CD8-positive, alpha-beta memory T cell (primary cell): ENCODE results near the gene TMEM82. TPM values are rescaled to one million over a fixed set of nuclear protein-coding genes. Genes with fewer than 3 reads are reported as not detected.

Experiments
- CTCF ChIA-PET: fragments of 350-600 bp; sonication (Branson Sonifier 250); formaldehyde crosslinking; loops from one replicate; lab custom pipeline; 2021; ENCODE audit warnings: antibody characterized with exemption; lab: Charles Lee
- POLR2A ChIA-PET: fragments of 350-600 bp; sonication (Branson Sonifier 250); formaldehyde crosslinking; loops from one replicate; lab custom pipeline; 2021; ENCODE audit warnings: antibody characterized with exemption; lab: Charles Lee
- DNase-seq, 5 donors: peaks; one replicate each; pipeline versions ENCODE4 v3.0.0 to v3.0.0-alpha.2; 2020 to 2022; ENCODE audit warnings: mixed read lengths in 1 of 5
- H3K27ac ChIP-seq: one replicate; pipeline ENCODE4 v1.7.0; 2013; ENCODE audit warnings: low read depth, mild to moderate bottlenecking, low read length, moderate library complexity
- H3K27me3 ChIP-seq: 2 replicates; pipeline ENCODE4 v1.7.0; 2013; ENCODE audit warnings: low read length, mild to moderate bottlenecking; ENCODE audit not compliant: insufficient read depth, poor library complexity, severe bottlenecking
- H3K36me3 ChIP-seq: 2 replicates; pipeline ENCODE4 v1.7.0; 2013; ENCODE audit warnings: mild to moderate bottlenecking, low read length, moderate library complexity; ENCODE audit not compliant: insufficient read depth
- H3K4me1 ChIP-seq: 2 replicates; pipeline ENCODE4 v1.7.0; 2013; ENCODE audit warnings: mild to moderate bottlenecking, low read length, moderate library complexity; ENCODE audit not compliant: insufficient read depth
- H3K4me3 ChIP-seq: 2 replicates; pipeline ENCODE4 v1.7.0; 2013; ENCODE audit warnings: mild to moderate bottlenecking, low read length
- H3K9me3 ChIP-seq: 2 replicates; pipeline ENCODE4 v1.7.0; 2013; ENCODE audit warnings: mild to moderate bottlenecking, low read length
- H3K27ac Mint-ChIP-seq, 8 donors: one replicate each; pipeline ENCODE4 v1.8.0; 2020 to 2021; ENCODE audit warnings: mixed read lengths in 8 of 8, mild to moderate bottlenecking in 6 of 8, inconsistent platforms in 3 of 8, moderate library complexity in 3 of 8
- H3K27me3 Mint-ChIP-seq, 2 donors: one replicate each; pipeline ENCODE4 v1.8.0; 2020 to 2021; ENCODE audit warnings: mixed read lengths in 2 of 2, mild to moderate bottlenecking in 1 of 2, moderate library complexity in 1 of 2
- H3K36me3 Mint-ChIP-seq, 3 donors: one replicate each; pipeline ENCODE4 v1.8.0; 2020 to 2021; ENCODE audit warnings: mixed read lengths in 3 of 3, inconsistent platforms in 1 of 3, mild to moderate bottlenecking in 1 of 3
- H3K4me1 Mint-ChIP-seq, 3 donors: one replicate each; pipeline ENCODE4 v1.8.0; 2020 to 2021; ENCODE audit warnings: mixed read lengths in 3 of 3, inconsistent platforms in 1 of 3, mild to moderate bottlenecking in 1 of 3
- H3K4me3 Mint-ChIP-seq, 7 donors: one replicate each; pipeline ENCODE4 v1.8.0; 2020 to 2021; ENCODE audit warnings: mixed read lengths in 7 of 7, mild to moderate bottlenecking in 6 of 7, moderate library complexity in 4 of 7, inconsistent platforms in 2 of 7
- H3K9me3 Mint-ChIP-seq, 5 donors: one replicate each; pipeline ENCODE4 v1.8.0; 2020 to 2022; ENCODE audit warnings: mixed read lengths in 5 of 5, mild to moderate bottlenecking in 3 of 5, moderate library complexity in 2 of 5, inconsistent platforms in 1 of 5
- polyA plus RNA-seq: library from polyadenylated mRNA; unstranded; fragments of 300-500 nt; fragmentation: Illumina TruSeq; gene quantifications from one replicate; pipeline ENCODE4 v1.2.3, GENCODE V29; 2021
- total RNA-seq, 2 experiments: library from RNA; stranded (reverse); gene quantifications; one replicate each; pipeline ENCODE4 v1.2.3, GENCODE V29; 2021

TMEM82 gene
- total and polyA plus RNA-seq, 3 experiments from 2014 or later, result not detected

DNA sequence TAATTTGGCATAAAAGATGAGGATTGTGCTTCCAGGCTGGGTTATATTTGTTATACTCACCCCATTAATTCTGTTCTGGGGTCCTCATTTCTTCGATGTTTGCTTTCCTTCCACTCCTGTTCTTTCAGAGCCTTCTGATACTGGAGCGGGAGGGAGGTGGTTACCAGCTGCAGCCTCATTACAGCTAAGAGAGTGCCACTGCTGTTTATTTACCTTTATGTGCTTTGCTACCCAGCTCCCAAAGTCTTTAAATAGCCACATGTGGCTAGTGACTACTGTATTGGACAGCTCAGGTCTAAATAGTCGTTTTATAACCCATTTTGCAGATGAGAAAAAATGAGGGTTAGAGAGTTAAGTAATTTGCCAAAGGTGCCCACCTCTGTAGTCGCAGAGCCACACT is 33.1 kb upstream of the TMEM82 start:
- no peaks in the 10 kb centered on the region for H3K27me3 Mint-ChIP-seq
- H3K4me1 Mint-ChIP-seq, result peaks cover 6 to 18% (median 12%) of the 10 kb centered on the region in 3 donors
- H3K27ac ChIP-seq, result no peak overlapping the region
- no peaks in the 10 kb centered on the region for H3K4me1 ChIP-seq
- H3K27me3 ChIP-seq, result no peaks in the 10 kb centered on the region
- POLR2A ChIA-PET, result no interaction called here
- no peak overlapping the region for H3K4me3 ChIP-seq
- H3K27ac Mint-ChIP-seq, result no peak overlapping the region
- no peaks in the 10 kb centered on the region for H3K9me3 Mint-ChIP-seq
- H3K36me3 Mint-ChIP-seq, result peaks cover 0 to 19% (median 4%) of the 10 kb centered on the region in 3 donors
- no peaks in the 10 kb centered on the region for H3K9me3 ChIP-seq
- CTCF ChIA-PET, result interaction anchor here (1.7 kb wide), 1 partner anchor 12 kb away, joined by 6 read pairs; no protein-coding TSS in a partner anchor
- H3K36me3 ChIP-seq, result no peaks in the 10 kb centered on the region
- H3K4me3 Mint-ChIP-seq, result no peak overlapping the region
- no peak for DNase-seq

DNA sequence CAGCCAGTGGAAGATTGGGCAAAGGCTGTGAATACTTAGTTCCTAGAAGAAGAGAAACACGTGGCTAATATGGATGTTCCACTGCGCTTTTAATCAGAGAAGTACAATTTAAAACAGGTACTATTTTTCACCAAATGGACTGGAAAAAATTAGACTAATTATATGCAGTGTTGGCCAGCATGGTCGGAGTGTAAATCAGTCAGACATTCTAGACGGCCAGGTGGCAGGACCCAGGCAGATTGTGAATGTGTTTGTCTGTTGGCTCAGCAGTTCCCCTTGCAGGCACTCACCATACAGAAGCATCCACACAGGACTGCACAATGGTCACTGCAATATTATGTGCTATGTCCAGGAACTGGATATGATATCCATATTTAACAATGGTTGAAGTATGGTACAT is 30.1 kb upstream of the TMEM82 start:
- Histone ChIP-seq H3K4me1 (no peaks in the 10 kb centered on the region), H3K27ac (no peak overlapping the region), H3K4me3 (no peak overlapping the region), H3K27me3 (no peaks in the 10 kb centered on the region), H3K36me3 (peaks cover 7% of the 10 kb centered on the region), H3K9me3 (no peaks in the 10 kb centered on the region)
- H3K9me3 Mint-ChIP-seq, result no peaks in the 10 kb centered on the region
- ChIA-PET POLR2A (no interaction called here), CTCF (interaction anchor here (1.5 kb wide), 1 partner anchor 25 kb away, joined by 4 read pairs; no protein-coding TSS in a partner anchor)
- no peak for DNase-seq
- H3K27me3 Mint-ChIP-seq, result no peaks in the 10 kb centered on the region
- H3K4me1 Mint-ChIP-seq, result peaks cover 5 to 10% (median 6%) of the 10 kb centered on the region in 3 donors
- peaks cover 0 to 22% (median 2%) of the 10 kb centered on the region in 3 donors for H3K36me3 Mint-ChIP-seq
- H3K27ac Mint-ChIP-seq, result peak overlapping the region in 1 of 8 donors; percentile 29
- no peak overlapping the region for H3K4me3 Mint-ChIP-seq

DNA sequence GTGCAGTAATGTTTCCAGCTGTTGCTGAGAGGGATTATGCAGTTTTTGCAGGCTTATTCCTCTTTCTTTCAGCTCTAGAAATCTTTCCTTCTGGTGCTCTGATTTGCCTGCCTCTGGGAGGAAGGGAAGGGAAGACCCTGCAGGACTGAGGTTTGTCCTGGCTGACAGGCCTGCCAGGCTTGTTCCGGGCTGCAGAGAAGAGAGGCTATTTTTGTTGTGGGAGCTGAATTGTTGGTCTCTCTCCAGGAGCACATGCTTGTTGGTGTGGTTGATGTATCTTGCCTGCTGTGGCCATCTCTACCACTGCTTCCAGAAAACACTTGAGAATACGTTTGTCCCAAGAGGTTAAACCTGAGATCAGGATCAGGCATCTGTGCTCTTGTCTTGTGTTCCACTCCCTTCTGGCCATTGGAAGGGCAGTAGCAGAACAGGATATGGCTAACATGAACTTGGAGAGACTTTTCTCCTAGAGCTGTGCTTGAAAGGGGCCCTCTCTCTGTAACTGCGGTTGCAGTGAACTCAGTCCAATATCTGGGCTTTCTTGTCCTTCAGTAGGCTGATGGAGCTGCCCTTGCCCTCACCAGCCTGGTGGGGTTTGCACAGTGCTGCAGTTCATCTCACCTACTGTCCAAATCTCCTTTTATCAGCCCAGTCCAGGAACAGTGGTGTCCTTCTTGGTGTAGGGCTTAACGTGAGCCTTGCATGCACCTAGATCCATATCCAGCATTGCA is 27.7 kb upstream of the TMEM82 start:
- no peaks in the 10 kb centered on the region for H3K4me1 ChIP-seq
- H3K27ac Mint-ChIP-seq, result peak overlapping the region in 6 of 8 donors; percentile 3 to 71 (median 37)
- H3K27ac ChIP-seq, result no peak overlapping the region
- H3K4me3 Mint-ChIP-seq, result no peak overlapping the region
- ChIA-PET POLR2A (interaction anchor here (0.6 kb wide), 1 partner anchor 185 kb away, joined by 3 read pairs; no protein-coding TSS in a partner anchor), CTCF (interaction anchor here (1.6 kb wide), 1 partner anchor 26 kb away, joined by 3 read pairs; no protein-coding TSS in a partner anchor)
- peaks cover 21% of the 10 kb centered on the region for H3K36me3 ChIP-seq
- H3K9me3 Mint-ChIP-seq, result no peaks in the 10 kb centered on the region
- H3K4me1 Mint-ChIP-seq, result peaks cover 5 to 9% (median 6%) of the 10 kb centered on the region in 3 donors
- no peaks in the 10 kb centered on the region for H3K27me3 Mint-ChIP-seq
- H3K4me3 ChIP-seq, result no peak overlapping the region
- H3K27me3 ChIP-seq, result no peaks in the 10 kb centered on the region
- DNase-seq, result no peak
- H3K36me3 Mint-ChIP-seq, result peaks cover 0 to 44% (median 6%) of the 10 kb centered on the region in 3 donors
- no peaks in the 10 kb centered on the region for H3K9me3 ChIP-seq

DNA sequence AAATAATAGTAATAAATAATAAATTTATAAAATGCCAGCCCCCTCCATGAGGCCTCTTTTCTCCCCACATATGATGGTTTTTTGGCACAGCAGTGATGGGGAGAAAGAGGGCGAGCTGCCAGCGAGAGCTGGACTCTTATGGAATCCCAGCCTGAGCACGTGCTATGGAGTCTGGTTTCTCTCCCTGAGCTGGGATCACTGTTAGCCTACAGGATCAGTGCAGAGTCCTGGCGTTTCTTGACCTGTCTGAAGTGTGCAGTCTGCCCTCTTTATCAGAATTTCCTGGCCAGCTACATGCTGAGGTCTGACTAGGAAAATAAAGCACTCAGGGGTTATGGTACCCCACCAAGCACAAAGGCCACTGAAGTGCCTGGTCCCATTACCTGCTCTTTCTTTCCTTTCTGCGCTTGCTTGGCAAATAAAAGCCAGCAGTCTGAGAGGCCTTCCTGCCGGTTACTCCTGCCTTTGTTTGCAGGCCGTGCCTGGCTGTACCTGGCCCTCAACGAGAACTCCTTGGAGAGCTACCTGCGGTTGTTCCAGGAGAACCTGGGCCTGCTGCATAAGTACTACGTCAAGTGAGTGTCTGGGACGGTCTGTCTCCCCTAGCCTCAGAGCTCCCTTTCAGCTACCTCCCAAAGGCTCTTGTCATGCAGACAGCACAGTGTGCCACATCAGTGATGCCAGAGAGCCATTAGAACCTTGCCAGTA is 24.7 kb upstream of the TMEM82 start:
- Mint-ChIP-seq H3K27me3 (no peaks in the 10 kb centered on the region), H3K36me3 (peaks cover 0 to 64% (median 10%) of the 10 kb centered on the region in 3 donors), H3K4me3 (no peak overlapping the region), H3K9me3 (no peaks in the 10 kb centered on the region), H3K27ac (peak overlapping the region in 1 of 8 donors; percentile 29), H3K4me1 (peaks cover 4 to 5% (median 5%) of the 10 kb centered on the region in 3 donors)
- POLR2A ChIA-PET, result no interaction called here
- Histone ChIP-seq H3K9me3 (no peaks in the 10 kb centered on the region), H3K36me3 (peaks cover 26% of the 10 kb centered on the region), H3K27ac (no peak overlapping the region), H3K27me3 (no peaks in the 10 kb centered on the region), H3K4me3 (no peak overlapping the region), H3K4me1 (no peaks in the 10 kb centered on the region)
- CTCF ChIA-PET, result no interaction called here
- no peak for DNase-seq

DNA sequence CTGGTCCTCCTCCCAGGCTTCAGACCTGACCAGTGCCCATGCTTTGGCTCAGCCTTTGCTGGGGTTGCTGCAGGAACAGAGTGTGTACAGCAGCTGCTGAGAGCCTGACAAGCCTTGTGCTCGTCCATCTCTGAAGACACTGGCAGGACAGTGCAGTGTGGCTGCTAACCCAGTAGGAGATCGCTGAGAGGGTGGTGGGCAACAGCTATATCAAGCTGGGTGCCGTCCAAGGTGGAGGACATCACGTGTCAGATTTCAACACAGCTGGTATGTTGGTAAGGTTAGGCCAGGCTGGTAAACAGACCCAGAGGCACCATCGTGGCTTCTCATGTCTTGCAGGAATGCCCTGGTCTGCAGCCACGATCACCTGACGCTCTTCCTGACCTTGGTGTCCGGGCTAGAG is 24.1 kb upstream of the TMEM82 start:
- H3K4me1 Mint-ChIP-seq, result peaks cover 4 to 5% (median 5%) of the 10 kb centered on the region in 3 donors
- Histone ChIP-seq H3K4me1 (no peaks in the 10 kb centered on the region), H3K4me3 (no peak overlapping the region), H3K27ac (no peak overlapping the region), H3K36me3 (peaks cover 32% of the 10 kb centered on the region), H3K27me3 (no peaks in the 10 kb centered on the region), H3K9me3 (no peaks in the 10 kb centered on the region)
- CTCF ChIA-PET, result no interaction called here
- peak overlapping the region in 1 of 8 donors; percentile 51 for H3K27ac Mint-ChIP-seq
- no peak for DNase-seq
- no peak overlapping the region for H3K4me3 Mint-ChIP-seq
- peaks cover 0 to 70% (median 8%) of the 10 kb centered on the region in 3 donors for H3K36me3 Mint-ChIP-seq
- H3K9me3 Mint-ChIP-seq, result no peaks in the 10 kb centered on the region
- POLR2A ChIA-PET, result no interaction called here
- H3K27me3 Mint-ChIP-seq, result no peaks in the 10 kb centered on the region

DNA sequence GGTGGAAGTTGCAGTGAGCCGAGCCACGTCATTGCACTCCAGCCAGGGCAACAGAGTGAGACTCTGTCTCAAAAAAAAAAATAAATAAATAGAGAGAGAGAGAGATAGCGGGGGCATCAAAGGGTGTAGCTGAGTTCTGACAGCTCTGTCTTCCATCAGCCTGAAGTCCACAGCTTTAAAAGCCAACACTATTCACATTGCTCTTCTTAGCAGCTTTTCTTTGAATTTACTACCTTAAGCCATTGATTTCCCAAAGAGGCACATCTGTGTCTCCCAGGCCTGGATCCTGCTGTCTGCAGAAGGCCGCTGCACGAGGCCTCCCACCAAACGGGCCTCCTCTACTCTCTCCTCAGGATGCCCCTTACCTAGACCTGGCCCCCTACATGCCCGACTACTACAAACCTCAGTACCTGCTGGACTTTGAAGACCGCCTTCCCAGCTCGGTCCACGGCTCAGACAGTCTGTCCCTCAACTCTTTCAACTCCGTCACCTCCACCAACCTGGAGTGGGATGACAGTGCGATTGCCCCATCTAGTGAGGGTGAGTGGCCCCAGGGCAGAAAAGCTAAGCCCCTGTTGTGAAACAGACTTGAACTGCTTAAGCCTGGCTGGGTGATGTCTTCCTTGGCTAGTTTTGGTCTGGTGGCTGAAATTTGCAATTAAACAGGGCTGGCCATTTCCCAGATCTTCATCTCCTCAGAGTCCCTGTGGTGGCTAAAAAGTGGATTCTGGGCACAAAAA is 22.7 kb upstream of the TMEM82 start:
- Histone ChIP-seq H3K4me1 (no peaks in the 10 kb centered on the region), H3K36me3 (peaks cover 32% of the 10 kb centered on the region), H3K4me3 (no peak overlapping the region), H3K9me3 (no peaks in the 10 kb centered on the region), H3K27ac (no peak overlapping the region), H3K27me3 (no peaks in the 10 kb centered on the region)
- peak overlapping the region in 1 of 8 donors; percentile 7 for H3K27ac Mint-ChIP-seq
- DNase-seq, result no peak
- no peaks in the 10 kb centered on the region for H3K9me3 Mint-ChIP-seq
- peaks cover 0 to 74% (median 8%) of the 10 kb centered on the region in 3 donors for H3K36me3 Mint-ChIP-seq
- ChIA-PET CTCF (interaction anchor here (1.4 kb wide), 1 partner anchor 126 kb away, joined by 4 read pairs; no protein-coding TSS in a partner anchor), POLR2A (no interaction called here)
- no peaks in the 10 kb centered on the region for H3K27me3 Mint-ChIP-seq
- no peak overlapping the region for H3K4me3 Mint-ChIP-seq
- H3K4me1 Mint-ChIP-seq, result peaks cover under 1 to 1% (median under 1%) of the 10 kb centered on the region in 3 donors

DNA sequence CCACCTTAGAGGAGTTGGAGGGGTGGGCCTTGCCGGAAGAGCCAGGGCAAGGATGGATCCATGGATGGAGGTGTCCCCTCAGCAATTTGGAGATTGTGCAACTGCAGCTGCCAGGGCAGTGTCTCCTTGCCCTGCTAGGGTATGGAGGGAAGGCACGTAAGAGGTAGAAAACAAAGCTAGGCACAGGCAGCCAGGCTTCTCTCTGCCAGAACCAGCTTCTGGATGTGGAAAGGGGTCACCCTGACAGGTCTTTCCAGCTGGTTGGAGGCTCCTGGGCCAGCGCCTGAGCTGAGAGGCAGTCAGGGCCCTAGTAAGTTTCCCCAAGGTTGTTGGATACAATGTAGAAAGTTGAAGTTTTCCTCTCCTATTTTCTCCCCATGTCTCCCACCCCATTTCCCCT is 21.4 kb upstream of the TMEM82 start:
- Histone ChIP-seq H3K27me3 (no peaks in the 10 kb centered on the region), H3K27ac (no peak overlapping the region), H3K4me3 (no peak overlapping the region), H3K36me3 (peaks cover 35% of the 10 kb centered on the region), H3K4me1 (no peaks in the 10 kb centered on the region), H3K9me3 (no peaks in the 10 kb centered on the region)
- POLR2A ChIA-PET, result no interaction called here
- Mint-ChIP-seq H3K9me3 (no peaks in the 10 kb centered on the region), H3K4me1 (no peaks in the 10 kb centered on the region), H3K27me3 (no peaks in the 10 kb centered on the region), H3K27ac (peak overlapping the region in 1 of 8 donors; percentile 61), H3K4me3 (no peak overlapping the region), H3K36me3 (peaks cover 0 to 78% (median 9%) of the 10 kb centered on the region in 3 donors)
- no peak for DNase-seq
- CTCF ChIA-PET, result interaction anchor here (1.0 to 1.3 kb wide), 2 partner anchors 11 to 18 kb away, joined by 3 to 4 read pairs; no protein-coding TSS in a partner anchor
